GM18508 (cell line): ENCODE results near the gene C6orf132.
"Not testable (repeated sequence)": the region's sequence is repeated elsewhere in the genome, so short reads cannot be mapped to it uniquely, and the experiment has no call there.

Experiments used
- ATAC-seq: cut with Tn5 transposase; IDR thresholded peaks from one replicate; pipeline ENCODE4 v1.9.1; 2021; ENCODE audit warnings: moderate number of reproducible peaks; ENCODE audit not compliant: insufficient read depth, unreplicated experiment

Gene C6orf132

GRCh38 chr6:42162384-42162783 lies 20.0 kb upstream of the C6orf132 start:
- ATAC-seq = no peak

- no peak for ATAC-seq
Observed at GRCh38 chr6:42159431-42160024, 17.1 kb upstream of the C6orf132 start.

- ATAC-seq = no peak
Observed at GRCh38 chr6:42158631-42159030, 16.2 kb upstream of the C6orf132 start.

GRCh38 chr6:42158011-42158410 lies 15.6 kb upstream of the C6orf132 start:
- ATAC-seq = no peak

GRCh38 chr6:42156638-42157037 lies 14.2 kb upstream of the C6orf132 start:
- ATAC-seq = no peak

GRCh38 chr6:42155293-42155692 lies 12.9 kb upstream of the C6orf132 start:
- ATAC-seq = no peak

GRCh38 chr6:42154461-42155209 lies 12.2 kb upstream of the C6orf132 start:
- no peak for ATAC-seq

- ATAC-seq = no peak
Observed at GRCh38 chr6:42153921-42154320, 11.5 kb upstream of the C6orf132 start.

- not testable (repeated sequence) for ATAC-seq
Observed at GRCh38 chr6:42152528-42153213, 10.3 kb upstream of the C6orf132 start.

GRCh38 chr6:42152024-42152423 lies 9.6 kb upstream of the C6orf132 start:
- no peak for ATAC-seq

- no peak for ATAC-seq
Observed at GRCh38 chr6:42150254-42150653, 7.8 kb upstream of the C6orf132 start.

GRCh38 chr6:42148058-42148457 lies 5.6 kb upstream of the C6orf132 start:
- ATAC-seq = no peak

- ATAC-seq = no peak
Observed at GRCh38 chr6:42147138-42147562, 4.7 kb upstream of the C6orf132 start.

GRCh38 chr6:42141603-42142117 lies 760 bp downstream of the C6orf132 start:
- no peak for ATAC-seq

GRCh38 chr6:42140756-42141602 lies 1.4 kb downstream of the C6orf132 start:
- no peak for ATAC-seq

GRCh38 chr6:42140032-42140431 lies 2.4 kb downstream of the C6orf132 start:
- ATAC-seq = no peak

- ATAC-seq = no peak
Observed at GRCh38 chr6:42138630-42139619, 3.5 kb downstream of the C6orf132 start.

- ATAC-seq = no peak
Observed at GRCh38 chr6:42138190-42138589, 4.2 kb downstream of the C6orf132 start.

GRCh38 chr6:42137194-42137753 lies 5.1 kb downstream of the C6orf132 start:
- ATAC-seq = no peak
